ENCODE data around the gene SYNGR4.

DNA sequence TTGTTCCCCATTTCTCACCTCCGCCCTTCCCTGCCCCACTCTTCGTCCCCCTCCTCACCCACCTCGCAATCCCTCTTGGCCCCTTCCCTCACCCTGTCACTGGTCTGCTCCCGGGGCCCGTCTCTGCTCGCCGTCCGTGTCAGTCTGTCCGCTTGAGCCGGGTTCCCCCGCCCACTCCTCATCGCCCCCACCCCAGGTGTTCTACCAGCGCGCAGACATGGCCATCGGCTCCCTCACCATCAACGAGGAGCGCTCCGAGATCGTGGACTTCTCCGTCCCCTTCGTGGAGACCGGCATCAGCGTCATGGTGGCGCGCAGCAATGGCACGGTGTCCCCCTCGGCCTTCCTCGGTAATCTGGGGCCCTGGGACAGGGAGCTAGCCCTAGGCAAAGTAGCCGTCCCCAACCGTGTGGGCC, 51.6 kb downstream of the SYNGR4 start:
- TF ChIP-seq, protein P1, sequence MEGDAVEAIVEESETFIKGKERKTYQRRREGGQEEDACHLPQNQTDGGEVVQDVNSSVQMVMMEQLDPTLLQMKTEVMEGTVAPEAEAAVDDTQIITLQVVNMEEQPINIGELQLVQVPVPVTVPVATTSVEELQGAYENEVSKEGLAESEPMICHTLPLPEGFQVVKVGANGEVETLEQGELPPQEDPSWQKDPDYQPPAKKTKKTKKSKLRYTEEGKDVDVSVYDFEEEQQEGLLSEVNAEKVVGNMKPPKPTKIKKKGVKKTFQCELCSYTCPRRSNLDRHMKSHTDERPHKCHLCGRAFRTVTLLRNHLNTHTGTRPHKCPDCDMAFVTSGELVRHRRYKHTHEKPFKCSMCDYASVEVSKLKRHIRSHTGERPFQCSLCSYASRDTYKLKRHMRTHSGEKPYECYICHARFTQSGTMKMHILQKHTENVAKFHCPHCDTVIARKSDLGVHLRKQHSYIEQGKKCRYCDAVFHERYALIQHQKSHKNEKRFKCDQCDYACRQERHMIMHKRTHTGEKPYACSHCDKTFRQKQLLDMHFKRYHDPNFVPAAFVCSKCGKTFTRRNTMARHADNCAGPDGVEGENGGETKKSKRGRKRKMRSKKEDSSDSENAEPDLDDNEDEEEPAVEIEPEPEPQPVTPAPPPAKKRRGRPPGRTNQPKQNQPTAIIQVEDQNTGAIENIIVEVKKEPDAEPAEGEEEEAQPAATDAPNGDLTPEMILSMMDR (IDR thresholded peaks at IDR 0.05): no peak
- TF ChIP-seq, protein P2, sequence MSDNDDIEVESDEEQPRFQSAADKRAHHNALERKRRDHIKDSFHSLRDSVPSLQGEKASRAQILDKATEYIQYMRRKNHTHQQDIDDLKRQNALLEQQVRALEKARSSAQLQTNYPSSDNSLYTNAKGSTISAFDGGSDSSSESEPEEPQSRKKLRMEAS (CRISPR knock-in tag; IDR thresholded peaks at IDR 0.05): no peak
- TF ChIP-seq, protein P3, sequence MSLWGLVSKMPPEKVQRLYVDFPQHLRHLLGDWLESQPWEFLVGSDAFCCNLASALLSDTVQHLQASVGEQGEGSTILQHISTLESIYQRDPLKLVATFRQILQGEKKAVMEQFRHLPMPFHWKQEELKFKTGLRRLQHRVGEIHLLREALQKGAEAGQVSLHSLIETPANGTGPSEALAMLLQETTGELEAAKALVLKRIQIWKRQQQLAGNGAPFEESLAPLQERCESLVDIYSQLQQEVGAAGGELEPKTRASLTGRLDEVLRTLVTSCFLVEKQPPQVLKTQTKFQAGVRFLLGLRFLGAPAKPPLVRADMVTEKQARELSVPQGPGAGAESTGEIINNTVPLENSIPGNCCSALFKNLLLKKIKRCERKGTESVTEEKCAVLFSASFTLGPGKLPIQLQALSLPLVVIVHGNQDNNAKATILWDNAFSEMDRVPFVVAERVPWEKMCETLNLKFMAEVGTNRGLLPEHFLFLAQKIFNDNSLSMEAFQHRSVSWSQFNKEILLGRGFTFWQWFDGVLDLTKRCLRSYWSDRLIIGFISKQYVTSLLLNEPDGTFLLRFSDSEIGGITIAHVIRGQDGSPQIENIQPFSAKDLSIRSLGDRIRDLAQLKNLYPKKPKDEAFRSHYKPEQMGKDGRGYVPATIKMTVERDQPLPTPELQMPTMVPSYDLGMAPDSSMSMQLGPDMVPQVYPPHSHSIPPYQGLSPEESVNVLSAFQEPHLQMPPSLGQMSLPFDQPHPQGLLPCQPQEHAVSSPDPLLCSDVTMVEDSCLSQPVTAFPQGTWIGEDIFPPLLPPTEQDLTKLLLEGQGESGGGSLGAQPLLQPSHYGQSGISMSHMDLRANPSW (CRISPR knock-in tag; conservative IDR thresholded peaks at IDR 0.05; ENCODE audit: low read depth): no peak
- no peak for TF ChIP-seq CREB1 (CRISPR knock-in tag; IDR thresholded peaks at IDR 0.05)
- no peak for TF ChIP-seq E2F4 (CRISPR knock-in tag; IDR thresholded peaks at IDR 0.05; ENCODE audit: borderline replicate concordance, low read depth)
- TF ChIP-seq TEAD4 (CRISPR knock-in tag; IDR thresholded peaks at IDR 0.05): no peak
- TF ChIP-seq ZNF317 (CRISPR knock-in tag; IDR thresholded peaks at IDR 0.05; ENCODE audit: borderline replicate concordance, low read depth): no peak
- no peak for TF ChIP-seq ATF1 (CRISPR knock-in tag; IDR thresholded peaks at IDR 0.05)

Data from WTC11 (cell line).